Loucy (cell line): ENCODE data around the gene ASTN2.

Experiments
- H2AFZ ChIP-seq: fragments of 200-600 bp; sonication (generic); 2 replicates; pipeline ENCODE4 v1.6.0; 2016; ENCODE audit warnings: antibody characterized with exemption, mild to moderate bottlenecking, low read length, moderate library complexity
- H3F3A ChIP-seq: fragments of 200-600 bp; 2 replicates; pipeline ENCODE4 v1.6.0; 2016; ENCODE audit warnings: antibody characterized with exemption, low read depth, mild to moderate bottlenecking
- H3K27me3 ChIP-seq: fragments of 200-600 bp; sonication (generic); 2 replicates; pipeline ENCODE4 v1.6.1; 2014; ENCODE audit warnings: low read length, mild to moderate bottlenecking; ENCODE audit not compliant: insufficient read depth, poor library complexity, severe bottlenecking
- H3K36me3 ChIP-seq: fragments of 200-600 bp; sonication (generic); 2 replicates; pipeline ENCODE4 v1.6.1; 2016; ENCODE audit warnings: low read length; ENCODE audit not compliant: insufficient read depth
- H3K4me1 ChIP-seq: fragments of 200-600 bp; sonication (generic); 2 replicates; pipeline ENCODE4 v1.5.1; 2014; ENCODE audit warnings: low read length, mild to moderate bottlenecking; ENCODE audit not compliant: insufficient read depth, poor library complexity, severe bottlenecking
- H3K4me2 ChIP-seq: fragments of 200-600 bp; sonication (generic); 2 replicates; pipeline ENCODE4 v1.6.0; 2014; ENCODE audit warnings: antibody characterized with exemption, low read length, low read depth, mild to moderate bottlenecking; ENCODE audit not compliant: poor library complexity, severe bottlenecking
- H3K4me3 ChIP-seq: fragments of 200-600 bp; sonication (generic); 2 replicates; pipeline ENCODE4 v1.5.1; 2014; ENCODE audit warnings: low read length, mild to moderate bottlenecking, mixed read lengths; ENCODE audit not compliant: poor library complexity, severe bottlenecking
- H3K79me2 ChIP-seq: fragments of 200-600 bp; sonication (generic); 2 replicates; pipeline ENCODE4 v1.6.1; 2014; ENCODE audit warnings: low read length; ENCODE audit not compliant: insufficient read depth
- H3K9ac ChIP-seq: fragments of 200-600 bp; sonication (generic); 2 replicates; pipeline ENCODE4 v1.6.0; 2014; ENCODE audit warnings: mild to moderate bottlenecking, low read depth, low read length, moderate library complexity; ENCODE audit not compliant: poor library complexity, severe bottlenecking
- H3K9me2 ChIP-seq: fragments of 200-600 bp; sonication (generic); replicated peaks from 2 replicates; pipeline ENCODE4 v1.6.1; 2016; ENCODE audit warnings: low read depth, low read length, mixed read lengths
- H3K9me3 ChIP-seq: fragments of 200-600 bp; sonication (generic); 2 replicates; pipeline ENCODE4 v1.6.1; 2014; ENCODE audit warnings: mild to moderate bottlenecking, antibody characterized with exemption, low read length, low read depth; ENCODE audit not compliant: insufficient read depth
- H4K20me1 ChIP-seq: fragments of 200-600 bp; sonication (generic); 2 replicates; pipeline ENCODE4 v1.6.0; 2014; ENCODE audit warnings: antibody characterized with exemption, low read length, mild to moderate bottlenecking; ENCODE audit not compliant: insufficient read depth, poor library complexity, severe bottlenecking
- EZH2phosphoT487 ChIP-seq: fragments of 200-600 bp; IDR thresholded peaks from 2 replicates; pipeline ENCODE4 v1.6.1; 2018; ENCODE audit warnings: antibody characterized with exemption, mild to moderate bottlenecking, moderate library complexity, borderline replicate concordance
- TF ChIP-seq, protein P1 (sequence below): fragments of 200-600 bp; sonication (generic); conservative IDR thresholded peaks from 2 replicates; pipeline ENCODE4 v1.5.1; 2014; ENCODE audit warnings: mild to moderate bottlenecking, antibody characterized with exemption, low read length

ASTN2 gene

DNA sequence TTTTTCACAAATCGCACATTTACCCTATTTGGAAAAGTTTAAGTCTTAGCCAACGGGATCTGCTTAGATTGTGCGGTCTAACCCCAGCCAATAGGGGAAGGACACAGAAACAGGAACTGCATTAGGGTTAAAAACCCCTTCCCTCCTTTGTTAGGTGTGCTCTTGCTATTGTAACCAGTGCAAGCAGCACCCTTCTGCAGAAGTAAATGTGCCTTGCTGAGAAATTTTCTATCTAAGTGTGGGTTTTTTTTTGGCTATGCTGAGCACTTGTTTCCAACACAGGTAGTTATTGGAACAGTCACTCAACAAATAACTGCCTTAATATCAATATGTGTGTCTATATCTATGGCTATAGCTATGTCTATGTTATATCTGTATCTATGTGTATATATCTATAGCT, 537.8 kb downstream of the ASTN2 start:
- no peaks in the 10 kb centered on the region for H3K27me3 ChIP-seq
- no peaks in the 10 kb centered on the region for H3K79me2 ChIP-seq
- H4K20me1 ChIP-seq: no peaks in the 10 kb centered on the region
- no peak overlapping the region for H2AFZ ChIP-seq
- peaks cover 4% of the 10 kb centered on the region; the same call in 1 of the 2 replicates for H3K9me3 ChIP-seq
- H3F3A ChIP-seq: no peaks in the 10 kb centered on the region
- H3K4me3 ChIP-seq: no peak overlapping the region
- H3K4me1 ChIP-seq: no peaks in the 10 kb centered on the region
- no peak overlapping the region for H3K4me2 ChIP-seq
- TF ChIP-seq EZH2phosphoT487: no peak
- TF ChIP-seq, protein P1, sequence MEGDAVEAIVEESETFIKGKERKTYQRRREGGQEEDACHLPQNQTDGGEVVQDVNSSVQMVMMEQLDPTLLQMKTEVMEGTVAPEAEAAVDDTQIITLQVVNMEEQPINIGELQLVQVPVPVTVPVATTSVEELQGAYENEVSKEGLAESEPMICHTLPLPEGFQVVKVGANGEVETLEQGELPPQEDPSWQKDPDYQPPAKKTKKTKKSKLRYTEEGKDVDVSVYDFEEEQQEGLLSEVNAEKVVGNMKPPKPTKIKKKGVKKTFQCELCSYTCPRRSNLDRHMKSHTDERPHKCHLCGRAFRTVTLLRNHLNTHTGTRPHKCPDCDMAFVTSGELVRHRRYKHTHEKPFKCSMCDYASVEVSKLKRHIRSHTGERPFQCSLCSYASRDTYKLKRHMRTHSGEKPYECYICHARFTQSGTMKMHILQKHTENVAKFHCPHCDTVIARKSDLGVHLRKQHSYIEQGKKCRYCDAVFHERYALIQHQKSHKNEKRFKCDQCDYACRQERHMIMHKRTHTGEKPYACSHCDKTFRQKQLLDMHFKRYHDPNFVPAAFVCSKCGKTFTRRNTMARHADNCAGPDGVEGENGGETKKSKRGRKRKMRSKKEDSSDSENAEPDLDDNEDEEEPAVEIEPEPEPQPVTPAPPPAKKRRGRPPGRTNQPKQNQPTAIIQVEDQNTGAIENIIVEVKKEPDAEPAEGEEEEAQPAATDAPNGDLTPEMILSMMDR: no peak
- no peak overlapping the region for H3K9ac ChIP-seq
- H3K36me3 ChIP-seq: no peaks in the 10 kb centered on the region
- H3K9me2 ChIP-seq: no peaks in the 10 kb centered on the region

DNA sequence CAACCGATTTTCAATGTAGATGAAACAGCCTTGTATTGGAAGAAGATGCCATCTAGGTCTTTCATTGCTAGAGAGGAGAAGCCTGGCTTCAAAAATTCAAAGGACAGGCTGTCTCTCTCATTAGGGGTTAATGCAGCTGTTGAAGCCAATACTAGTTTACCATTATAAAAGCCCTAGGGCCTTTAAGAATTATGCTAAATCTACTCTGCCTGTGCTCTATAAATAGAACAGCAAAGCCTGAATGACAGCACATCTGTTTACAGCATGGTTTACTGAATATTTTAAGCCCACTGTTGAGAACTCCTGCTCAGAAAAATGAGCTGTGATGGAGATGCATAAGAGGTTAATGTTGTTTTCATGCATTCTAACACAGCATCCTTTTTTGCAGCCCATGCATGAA, 539.3 kb downstream of the ASTN2 start:
- Histone ChIP-seq H3K4me2 (no peak overlapping the region), H3K9me3 (peaks cover 4% of the 10 kb centered on the region; the same call in 1 of the 2 replicates), H3K4me1 (no peaks in the 10 kb centered on the region), H3K4me3 (no peak overlapping the region), H3K79me2 (no peaks in the 10 kb centered on the region), H3F3A (no peaks in the 10 kb centered on the region), H3K9me2 (no peaks in the 10 kb centered on the region), H3K36me3 (no peaks in the 10 kb centered on the region), H3K27me3 (no peaks in the 10 kb centered on the region), H3K9ac (no peak overlapping the region), H4K20me1 (no peaks in the 10 kb centered on the region), H2AFZ (no peak overlapping the region)
- TF ChIP-seq, protein P1: no peak
- no peak for TF ChIP-seq EZH2phosphoT487

DNA sequence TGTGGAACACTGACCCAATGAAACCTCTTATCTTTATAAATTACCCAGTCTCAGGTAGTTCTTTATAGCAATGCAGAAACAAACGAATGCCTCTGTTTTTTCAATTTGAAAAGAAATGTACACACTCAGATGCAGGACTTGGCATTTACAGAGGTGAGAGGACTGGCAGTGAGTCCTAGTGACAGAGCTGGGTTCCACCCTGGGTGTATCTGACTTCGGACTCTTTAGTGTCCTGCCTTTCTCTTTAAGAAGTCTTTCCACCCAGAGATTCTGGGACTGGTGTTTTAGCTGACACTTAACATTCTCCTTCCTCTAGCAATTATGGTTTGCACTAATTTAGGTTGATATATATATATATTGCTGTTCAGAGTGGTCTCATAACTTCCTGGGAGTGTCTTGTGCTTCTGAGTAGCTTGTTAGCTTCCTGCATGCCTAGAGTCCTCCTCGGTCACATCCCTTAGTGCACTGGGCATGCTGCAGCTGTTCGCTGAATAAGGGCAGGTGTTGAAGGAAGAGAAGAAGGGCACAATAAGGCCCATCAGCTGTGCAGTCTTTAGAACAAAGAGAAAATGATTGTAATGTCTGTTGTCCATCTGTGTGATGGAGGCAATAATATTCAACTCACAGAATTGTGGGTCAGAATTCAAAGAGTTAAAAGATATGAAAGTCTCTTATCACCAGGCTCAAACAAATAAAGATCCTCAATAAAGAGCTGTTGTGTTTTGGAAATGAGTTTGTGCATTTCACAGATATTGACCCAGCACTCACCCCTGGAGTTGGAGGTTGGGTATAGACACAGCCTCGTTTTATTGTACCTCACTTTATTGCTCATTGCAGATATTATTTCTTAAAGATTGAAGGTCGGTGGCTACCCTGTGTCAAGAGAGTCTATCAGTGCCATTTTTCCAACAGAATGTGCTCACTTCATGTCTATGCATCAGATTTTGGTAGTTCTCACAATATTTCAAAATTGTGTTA, 540.6 kb downstream of the ASTN2 start:
- Histone ChIP-seq H3K9me3 (peaks cover 4% of the 10 kb centered on the region; the same call in 1 of the 2 replicates), H3K79me2 (no peaks in the 10 kb centered on the region), H3K4me2 (no peak overlapping the region), H3K27me3 (no peaks in the 10 kb centered on the region), H4K20me1 (no peaks in the 10 kb centered on the region), H3K4me3 (no peak overlapping the region), H3K9me2 (no peaks in the 10 kb centered on the region), H2AFZ (no peak overlapping the region), H3K36me3 (no peaks in the 10 kb centered on the region), H3K9ac (no peak overlapping the region), H3K4me1 (no peaks in the 10 kb centered on the region), H3F3A (no peaks in the 10 kb centered on the region)
- no peak for TF ChIP-seq EZH2phosphoT487
- TF ChIP-seq, protein P1: no peak
